C1 segment of cervical spinal cord (tissue), 14 donors: ENCODE measurements around the gene ABCE1.
"Not testable (repeated sequence)": the region's sequence is repeated elsewhere in the genome, so short reads cannot be mapped to it uniquely, and the experiment has no call there.

Experiments used
- DNase-seq, 14 donors: peaks; one replicate each; lab custom pipeline; 2025; lab: John Stamatoyannopoulos, UW

The ABCE1 gene

DNA sequence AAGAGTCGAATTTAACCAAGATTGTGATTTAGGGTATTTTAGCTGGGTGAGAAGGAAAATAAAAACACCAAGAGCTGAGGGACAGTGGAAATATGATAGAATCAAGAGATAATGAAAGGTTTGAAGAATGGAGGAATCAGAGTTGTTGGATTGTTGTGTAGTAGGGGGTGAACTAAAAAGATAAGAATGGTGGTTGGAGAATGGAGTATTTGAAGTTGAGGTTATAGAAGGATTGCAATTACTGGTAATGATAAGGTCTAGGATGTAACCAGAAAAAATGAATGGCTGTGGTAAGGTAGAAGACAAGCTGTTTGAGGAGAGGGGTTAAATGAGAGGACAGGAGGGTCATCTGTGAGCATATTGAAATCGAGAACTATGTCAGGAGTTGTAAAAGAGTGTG lies 4.5 kb downstream of the ABCE1 start:
- no peak for DNase-seq

DNA sequence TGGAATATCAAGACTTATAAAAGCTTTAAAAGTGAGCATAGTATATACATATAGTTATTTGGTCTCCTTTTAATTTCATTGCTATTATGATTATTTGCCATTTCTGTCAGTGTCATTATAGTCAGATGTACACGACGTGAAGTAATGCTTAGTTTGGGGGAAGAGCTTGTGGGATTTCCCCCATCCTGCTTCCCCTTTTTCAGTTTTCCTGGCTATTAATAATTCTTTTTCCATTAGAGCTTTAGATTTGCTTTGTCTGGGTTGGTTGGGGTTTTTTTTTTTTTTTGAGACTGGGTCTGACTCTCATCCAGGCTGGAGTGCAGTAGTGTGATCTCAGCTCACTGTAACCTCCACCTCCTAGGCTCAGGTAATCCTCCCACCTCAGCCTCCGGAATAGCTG lies 5.4 kb downstream of the ABCE1 start:
- no peak for DNase-seq

DNA sequence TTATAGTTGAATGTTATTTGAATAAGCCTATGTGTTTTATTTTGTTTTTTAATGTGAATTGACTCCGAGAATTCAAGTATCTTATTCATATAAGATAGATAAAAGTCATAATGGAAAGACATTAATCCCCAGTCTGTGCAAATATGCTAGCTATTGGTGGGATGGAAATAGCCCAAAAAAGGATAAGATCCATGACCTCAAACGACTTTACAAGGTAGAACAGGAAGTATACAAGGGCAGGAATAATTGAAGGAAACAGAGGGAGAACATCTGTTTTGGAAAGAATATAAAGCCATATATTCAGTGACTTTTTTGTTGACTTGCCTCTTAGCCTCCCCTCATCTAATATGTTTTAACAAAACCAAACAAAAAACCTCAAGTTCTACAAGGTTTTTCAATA lies 9.0 kb downstream of the ABCE1 start:
- no peak for DNase-seq

DNA sequence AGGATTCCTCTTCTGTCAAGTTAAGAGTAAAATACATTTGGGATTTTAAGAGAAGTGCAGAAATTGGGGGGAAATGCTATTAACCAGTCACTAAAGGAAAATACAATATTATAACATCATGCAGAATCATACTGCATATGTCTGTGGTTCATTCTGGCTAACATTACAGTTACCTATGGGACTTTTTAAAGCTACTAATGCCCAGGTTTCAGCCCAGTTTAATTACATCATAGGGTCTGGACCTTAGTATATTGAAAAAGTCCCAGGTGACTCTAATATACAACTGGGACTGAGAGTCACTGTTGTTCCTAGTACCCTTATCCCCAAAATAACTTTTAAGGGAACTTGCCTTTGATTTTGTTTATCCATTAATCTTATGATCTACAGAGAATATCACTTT lies 10.0 kb downstream of the ABCE1 start:
- DNase-seq: no peak

DNA sequence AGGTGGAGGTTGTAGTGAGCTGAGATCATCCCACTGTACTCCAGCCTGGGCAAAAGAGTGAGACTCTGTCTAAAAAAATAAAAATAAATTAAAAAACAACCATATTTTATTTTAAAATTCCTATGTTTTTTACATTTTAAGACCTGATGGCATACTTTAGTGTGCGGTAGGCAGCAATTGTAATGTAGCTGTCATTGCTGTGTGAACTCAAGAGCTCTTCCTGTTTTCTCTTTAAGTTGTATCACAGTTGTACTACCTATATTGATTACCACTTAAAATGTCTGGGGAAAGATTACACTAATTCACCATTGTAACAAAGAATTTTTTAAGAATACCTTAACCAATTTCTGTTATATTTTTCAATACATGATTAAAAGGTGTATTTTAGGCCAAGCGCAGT lies 27.3 kb downstream of the ABCE1 start:
- no peak for DNase-seq

DNA sequence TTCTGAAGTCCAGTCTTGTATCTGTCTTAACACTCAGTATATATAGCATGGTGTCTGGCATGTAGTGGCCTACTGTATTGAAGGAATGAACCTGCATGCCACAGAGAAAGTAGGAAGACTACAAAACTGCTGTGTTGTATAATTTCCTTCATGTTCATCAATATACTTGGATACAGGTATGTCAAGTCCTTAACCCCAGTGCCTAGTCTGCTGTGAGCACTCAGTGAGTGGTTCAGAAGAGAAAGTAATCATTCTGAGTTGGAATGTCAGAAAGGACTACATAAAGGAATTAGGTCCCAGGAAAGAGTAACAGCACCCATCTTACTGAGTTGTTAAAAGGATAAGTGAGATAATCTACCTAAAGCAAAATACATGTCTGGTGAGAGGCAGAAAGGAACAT lies 32.0 kb downstream of the ABCE1 start:
- no peak for DNase-seq

DNA sequence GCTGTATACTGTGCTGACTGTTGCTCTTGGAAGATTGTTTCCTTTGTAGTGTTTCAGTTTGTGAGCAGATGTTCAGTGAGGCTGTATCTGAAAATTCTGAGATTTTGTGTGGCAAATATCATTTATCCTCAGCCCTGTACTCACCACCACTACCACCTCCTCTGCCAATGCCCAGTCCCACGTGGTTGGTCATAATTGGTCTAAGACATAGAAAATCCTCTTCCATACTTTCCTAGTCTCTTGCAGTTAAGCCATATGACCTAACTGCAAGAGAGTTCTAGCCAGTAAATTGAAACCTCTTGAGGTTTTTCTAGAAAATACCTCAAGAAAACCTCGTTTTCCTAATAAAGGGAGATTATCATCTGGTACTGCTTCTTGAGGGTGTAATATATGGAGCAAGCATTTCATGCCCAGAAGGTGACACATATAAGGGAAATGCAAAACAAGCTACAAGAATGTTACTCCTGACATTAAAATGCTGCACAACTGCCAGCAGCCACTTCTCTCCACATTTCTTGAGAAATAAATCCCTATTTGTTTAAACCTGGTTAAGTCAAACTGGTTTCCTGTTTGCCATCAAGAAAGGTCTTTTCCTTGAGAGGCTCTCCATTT lies 32.8 kb downstream of the ABCE1 start:
- DNase-seq: no peak

DNA sequence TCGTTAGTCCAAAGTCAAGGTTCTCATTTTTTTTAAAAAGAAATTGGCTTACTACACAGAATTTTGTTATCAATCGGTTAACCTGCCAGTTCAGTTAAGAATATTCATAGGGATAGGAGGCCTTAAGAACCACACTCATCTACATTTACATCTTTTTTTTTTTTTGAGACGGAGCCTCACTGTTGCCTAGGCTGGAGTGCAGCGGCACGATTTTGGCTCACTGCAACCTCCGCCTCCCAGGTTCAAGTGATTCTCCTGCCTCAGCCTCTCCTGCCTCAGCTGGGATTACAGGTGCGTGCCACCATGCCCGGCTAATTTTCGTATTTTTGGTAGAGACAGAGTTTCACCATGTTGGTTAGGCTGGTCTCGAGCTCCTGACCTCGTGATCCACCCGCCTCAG lies 33.7 kb downstream of the ABCE1 start:
- DNase-seq: no peak

DNA sequence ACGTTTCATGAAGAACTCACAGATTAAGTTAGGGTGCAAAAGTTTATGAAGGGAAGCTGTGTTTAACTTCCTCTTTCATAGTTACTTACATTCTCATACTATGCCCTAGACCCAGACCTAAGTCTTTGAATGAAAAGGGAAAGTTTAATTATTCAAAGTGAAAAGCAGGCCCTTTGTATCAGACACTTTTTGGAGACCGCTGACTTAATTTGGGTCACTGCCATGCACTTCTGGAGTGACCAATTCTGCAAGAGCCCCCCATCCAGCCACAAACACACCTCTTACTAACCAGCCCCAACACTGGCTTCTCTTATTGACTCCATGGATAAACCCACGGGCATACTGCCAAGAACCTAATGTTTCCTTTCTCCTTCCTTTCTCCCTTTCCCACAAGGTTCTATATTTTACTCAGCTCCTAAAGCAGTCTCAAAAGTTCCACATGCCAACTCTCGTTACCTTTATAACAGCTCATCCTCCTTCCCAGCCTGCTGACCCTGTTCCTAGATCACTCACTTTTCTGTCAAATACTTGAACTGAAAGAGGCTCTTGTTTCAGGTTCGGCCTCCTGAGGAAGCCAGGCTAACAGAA lies 34.5 kb downstream of the ABCE1 start:
- peak in 5 of 14 donors; percentile 1 to 9 (median 3) for DNase-seq

DNA sequence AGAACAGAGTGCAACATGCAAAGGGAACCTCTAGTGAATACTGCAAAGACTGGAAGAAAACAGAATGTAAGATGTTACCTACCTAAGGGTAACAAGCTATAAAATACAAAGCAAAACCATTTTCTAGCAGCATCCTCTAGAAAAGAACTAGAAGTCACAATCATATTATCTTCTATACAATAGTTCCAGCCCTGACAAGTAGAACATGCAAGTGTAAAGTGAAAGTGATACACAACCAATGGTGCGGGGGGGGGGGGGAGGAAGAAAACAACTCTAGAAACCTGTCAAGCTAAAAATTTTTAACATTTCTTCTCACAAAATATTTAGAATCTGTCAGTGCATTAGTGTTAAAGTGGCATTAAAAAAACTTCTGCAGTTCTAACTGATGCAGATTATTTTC lies 38.1 kb downstream of the ABCE1 start:
- not testable (repeated sequence) for DNase-seq

DNA sequence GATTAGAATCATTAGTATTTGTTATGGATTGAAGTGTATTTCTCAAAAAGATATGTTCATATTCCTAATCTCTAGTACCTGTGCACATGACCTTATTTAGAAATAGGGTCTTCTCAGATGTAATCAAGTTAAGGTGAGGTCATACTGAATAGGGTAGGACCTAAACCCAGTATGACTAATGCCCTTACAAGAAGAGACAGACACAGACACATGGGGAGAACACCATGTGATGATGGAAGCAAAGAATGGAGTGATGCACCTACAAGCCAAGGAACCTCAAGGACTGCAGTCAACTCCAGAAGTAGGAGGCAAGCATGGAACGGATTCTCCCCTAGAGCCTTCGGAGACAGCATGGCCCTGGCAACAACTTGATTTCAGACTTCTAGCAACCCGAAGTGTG lies 50.9 kb downstream of the ABCE1 start:
- DNase-seq: no peak

DNA sequence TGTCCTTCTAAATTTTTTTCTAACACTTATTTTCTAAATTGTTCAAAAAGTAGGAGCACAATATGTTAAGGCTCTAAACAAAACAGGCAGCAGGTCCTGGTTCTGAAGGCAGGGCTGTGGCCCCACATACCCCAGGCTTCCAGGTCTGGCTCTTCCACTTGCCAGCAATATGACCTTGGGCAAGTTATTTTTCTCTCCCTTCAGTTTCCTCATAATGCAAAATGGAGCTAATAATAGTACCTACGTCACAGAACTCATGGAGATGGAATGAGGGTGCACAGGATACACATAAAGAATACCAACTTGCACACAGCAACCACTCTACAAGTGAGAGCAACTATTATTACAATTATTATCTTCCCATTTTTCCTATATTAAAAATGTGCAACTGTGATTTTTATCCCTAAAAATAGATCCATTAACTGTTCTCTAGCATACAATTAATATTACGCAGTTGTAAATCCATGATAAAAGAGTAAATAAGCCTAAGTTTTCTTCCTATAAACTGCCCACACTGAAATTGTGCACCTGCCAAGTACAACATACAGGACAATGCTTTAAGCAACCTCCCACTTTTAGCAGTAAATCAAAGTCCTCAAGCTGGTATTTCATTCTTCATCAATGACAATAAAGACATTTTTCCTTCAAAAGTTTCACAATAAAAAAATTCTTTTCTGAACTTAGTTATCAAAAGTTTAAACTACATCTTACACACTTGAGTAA lies 55.2 kb downstream of the ABCE1 start:
- DNase-seq: no peak

DNA sequence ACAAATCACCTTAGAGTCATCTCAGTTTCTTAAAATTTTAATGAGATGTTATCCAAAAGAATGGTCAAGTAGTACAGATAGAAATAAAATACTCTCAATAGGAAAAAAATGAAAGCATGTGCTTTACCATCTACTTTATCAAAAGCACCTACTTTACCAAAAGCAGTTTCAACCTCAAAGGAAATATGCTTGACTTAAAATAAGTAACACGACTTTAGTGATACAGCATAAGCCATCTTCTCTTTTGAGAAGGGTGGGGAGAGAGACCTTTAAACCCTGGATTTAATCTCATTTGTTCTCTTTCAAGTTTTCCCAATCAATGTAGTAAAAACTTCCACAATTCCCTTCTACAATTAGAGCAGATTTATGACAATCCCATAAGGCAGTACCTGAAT lies 55.8 kb downstream of the ABCE1 start:
- DNase-seq: no peak

DNA sequence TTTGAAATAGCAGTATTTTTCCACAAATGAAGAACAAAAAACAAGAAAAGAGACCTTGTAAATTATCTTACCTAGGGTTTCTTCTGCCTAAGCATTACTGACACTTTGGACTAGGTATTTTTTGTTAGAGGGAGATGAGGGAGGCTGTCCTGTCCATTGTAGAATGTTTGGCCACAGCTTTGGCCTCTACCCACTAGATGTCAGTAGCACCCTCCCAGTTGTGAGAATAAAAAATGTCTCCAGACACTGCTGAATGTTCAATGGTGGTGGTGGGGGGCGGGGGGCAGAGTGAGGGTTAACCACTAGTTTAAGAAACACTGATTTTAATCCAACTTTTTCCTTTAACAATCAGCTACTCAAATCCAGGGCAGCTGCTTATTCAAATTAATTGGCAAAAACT lies 56.5 kb downstream of the ABCE1 start:
- peak in 1 of 14 donors; percentile 1 for DNase-seq

DNA sequence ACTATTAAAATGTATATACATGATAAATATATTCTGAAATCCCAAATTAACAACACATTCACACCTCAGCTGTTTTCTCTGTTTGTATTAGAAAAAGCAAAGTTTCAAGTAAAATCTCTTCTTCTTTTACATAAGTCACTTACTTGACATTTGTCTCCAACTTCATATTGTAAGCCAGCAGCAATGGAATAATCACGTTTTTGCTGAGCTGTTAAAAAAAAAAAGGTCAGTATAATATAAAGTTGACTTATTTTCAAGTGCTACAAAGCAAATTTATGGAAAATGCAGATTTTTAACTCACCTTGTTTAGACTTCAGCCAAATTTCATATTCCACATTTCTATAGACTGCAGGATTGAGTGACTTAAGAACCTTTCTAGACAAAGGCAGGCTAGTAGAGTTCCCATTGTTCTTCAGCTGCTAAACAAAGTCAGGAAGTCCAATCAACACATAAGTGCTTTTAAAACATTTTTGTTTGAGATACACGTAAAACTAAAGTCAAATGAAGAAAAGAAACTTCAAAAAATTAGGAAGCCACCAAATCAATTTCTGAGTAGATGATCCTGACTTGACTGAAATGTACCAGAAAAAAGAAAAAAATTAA lies 57.3 kb downstream of the ABCE1 start:
- DNase-seq: no peak

DNA sequence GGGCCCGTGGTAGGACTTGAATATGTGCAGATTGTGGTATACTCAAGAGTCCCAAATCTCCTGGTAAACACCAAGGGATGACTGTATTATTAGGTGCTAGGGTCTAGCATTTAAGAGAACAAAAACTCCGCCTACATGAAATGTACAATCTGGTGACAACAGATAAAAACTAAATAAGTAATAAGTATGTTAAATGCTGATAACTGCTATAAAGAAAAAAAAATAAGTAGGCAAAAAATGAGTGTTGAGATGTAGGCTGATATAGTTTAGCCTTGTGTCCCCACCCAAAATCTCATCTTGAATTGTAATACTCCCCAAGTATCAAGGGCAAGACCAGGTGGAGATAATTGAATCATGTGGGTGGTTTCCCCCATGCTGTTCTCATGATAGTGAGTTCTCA lies 58.9 kb downstream of the ABCE1 start:
- DNase-seq: no peak

DNA sequence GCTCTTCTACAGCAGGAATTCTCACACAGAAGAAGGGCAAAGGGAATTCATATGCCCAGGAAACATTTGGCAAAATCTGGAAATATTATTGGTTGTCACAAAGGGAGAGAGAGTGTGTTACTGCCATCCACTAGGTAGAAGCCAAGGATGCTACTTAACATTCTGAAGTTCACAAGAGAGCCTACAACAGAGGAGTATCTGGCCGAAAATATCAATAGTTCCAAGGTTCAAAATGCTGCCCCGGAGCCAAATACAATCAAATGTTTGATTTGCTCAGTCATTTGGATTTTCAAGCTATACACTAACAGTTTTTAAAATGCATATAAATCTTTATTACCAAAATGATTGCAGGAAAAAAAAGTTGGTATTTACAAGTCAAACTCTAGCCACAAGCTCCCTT lies 63.4 kb downstream of the ABCE1 start:
- DNase-seq: no peak

DNA sequence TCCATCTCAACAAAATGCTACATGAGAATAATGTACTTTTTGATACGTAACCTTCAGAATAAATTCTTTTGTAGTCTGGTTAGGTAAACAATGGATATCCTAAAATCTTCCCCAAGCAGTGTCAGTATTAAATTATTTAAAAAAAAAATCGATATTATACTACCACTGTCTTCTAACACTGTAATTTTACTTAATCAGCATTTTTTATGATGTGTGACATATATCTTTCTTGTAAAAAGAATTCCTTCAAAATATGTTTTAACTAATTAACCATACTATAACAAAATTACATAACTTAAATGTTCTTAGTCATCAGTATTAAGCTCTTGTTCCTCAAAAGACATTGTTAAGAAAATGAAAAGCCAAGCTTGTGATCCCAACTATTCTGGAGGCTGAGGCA lies 69.8 kb downstream of the ABCE1 start:
- DNase-seq: no peak

DNA sequence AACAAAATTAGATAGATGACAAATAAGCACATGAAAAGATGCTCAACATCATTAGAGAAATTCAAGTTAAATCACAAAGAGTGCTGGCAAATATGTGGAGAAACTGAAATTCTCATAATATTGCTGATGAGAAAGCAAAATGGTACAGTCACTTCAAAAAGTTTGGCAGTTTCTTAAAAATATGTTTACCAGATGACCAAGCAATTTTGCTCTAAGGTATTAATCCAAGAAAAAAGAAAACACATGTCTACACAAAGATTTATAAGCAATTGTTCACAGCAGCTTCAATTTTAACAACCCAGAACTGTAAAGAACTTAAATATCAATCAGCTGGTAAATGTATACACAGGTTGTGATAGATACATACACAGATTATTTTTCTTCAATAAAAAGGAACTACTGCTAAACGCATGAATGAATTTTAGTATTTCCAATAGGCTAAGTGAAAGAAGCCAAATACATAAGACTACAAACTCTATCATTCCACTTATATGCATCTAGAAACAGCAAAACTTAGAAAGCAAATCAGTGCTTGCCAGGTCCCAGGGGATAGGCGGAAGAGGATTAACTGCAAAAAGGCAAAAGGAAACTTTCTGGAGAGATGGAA lies 70.6 kb downstream of the ABCE1 start:
- DNase-seq: no peak

DNA sequence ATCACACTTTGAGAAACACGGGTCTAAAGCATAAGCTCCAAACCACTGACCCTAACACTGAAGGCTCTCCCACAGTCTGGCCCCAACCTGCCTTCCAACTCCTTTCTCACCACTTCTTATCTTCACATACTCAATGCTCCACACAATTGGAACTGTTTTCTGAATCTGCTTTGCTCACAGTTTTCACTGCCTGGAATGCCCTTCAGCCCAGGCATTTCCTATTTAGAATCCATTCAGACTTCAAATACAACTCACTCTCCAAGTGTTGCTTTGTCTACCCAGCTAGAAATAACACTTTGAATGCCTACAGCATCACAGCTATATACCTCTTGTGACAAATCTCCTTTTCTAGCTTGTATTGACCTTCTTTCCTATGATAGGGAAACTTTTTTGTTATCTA lies 72.1 kb downstream of the ABCE1 start:
- DNase-seq: no peak

DNA sequence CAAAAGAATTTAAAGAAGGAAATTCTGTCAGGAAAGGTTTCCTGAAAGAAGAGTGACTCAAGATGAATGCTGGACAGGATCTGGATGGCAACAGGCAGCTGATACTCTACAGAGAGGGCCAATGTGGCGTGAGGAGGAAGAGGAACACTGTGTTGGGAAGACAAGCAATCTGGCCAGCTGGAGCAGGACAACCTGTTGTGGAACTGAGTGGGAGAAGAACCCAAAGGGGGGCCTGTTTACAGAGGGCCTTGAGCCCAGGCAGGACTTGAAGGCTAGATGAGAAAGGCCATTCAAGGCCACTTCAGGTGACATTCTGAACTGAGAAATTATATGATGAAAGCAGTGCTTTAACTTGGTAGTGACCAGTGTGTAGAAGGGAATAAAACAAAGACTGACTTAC lies 73.8 kb downstream of the ABCE1 start:
- DNase-seq: no peak

DNA sequence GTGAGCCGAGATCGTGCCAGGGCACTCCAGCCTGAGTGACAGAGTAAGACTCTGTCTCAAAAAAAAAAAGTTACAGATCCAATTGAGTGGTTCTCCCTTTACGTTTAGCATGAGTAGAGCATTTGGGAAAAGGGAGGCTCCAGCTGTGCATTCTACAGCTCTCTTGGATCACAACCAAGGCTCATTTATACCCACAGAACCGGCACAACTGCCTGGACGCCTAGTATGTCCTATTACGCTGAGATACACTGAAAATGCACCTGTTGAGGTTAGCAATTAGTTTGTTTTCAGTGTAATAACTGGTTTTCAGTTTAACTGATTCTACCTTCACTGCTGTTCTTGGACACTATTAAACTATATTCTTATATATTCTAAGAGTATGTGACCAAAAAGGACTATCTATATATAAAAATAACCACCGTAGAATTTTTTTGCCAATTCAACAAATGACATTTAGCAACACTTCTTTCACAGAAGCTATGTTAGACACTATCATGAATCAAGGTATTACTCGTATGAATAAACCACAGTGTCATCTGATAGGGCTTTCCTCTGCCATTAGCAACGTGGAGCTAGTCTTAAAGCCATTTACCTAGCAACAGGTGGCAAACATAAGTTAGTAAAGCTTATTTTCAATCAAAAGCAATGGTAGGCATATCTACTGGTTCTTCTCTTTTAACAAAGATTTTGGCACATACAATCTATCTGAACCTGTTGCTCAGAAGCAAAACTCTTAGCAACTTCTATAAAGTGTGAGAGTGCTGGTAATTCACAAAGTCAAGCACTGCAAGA lies 78.7 kb downstream of the ABCE1 start:
- DNase-seq: no peak
